ENCODE results near the gene BABAM2. TPM values are rescaled to one million over a fixed set of nuclear protein-coding genes. Genes with fewer than 3 reads are reported as not detected.
"Not testable (repeated sequence)": the region's sequence is repeated elsewhere in the genome, so short reads cannot be mapped to it uniquely, and the experiment has no call there.

BABAM2 gene
- total RNA-seq, 1 experiment from 2014 or later = 16.3 TPM

DNA sequence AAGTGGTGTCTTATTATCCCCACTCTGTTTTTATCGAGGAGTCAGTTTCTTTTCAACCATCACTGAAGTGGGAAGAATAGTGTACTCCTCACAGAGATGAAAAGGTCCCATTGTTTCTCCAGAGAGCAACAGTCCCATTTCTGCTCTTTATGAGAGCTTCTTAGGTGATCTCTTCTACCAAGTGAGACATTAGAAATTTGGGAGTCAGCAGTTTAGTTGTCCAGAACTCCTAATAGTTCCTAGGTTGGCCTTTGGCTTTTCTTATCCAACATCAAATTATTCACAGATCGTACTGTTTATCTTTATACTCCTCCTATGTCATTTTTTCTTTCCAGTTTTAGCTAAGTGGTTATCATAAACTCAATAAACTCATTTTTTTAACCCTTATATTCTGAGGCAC lies 213.1 kb downstream of the BABAM2 start:
- Histone ChIP-seq H4K20me1 (ENCODE audit: low read length) (no peaks in the 10 kb centered on the region), H3K4me2 (ENCODE audit: low read length) (no peak overlapping the region), H3K9ac (ENCODE audit: low read length) (no peak overlapping the region), H3K4me3 (ENCODE audit: low read length) (no peak overlapping the region), H3K36me3 (ENCODE audit: low read depth, low read length) (no peaks in the 10 kb centered on the region), H3F3A (ENCODE audit: low read length, unreplicated experiment) (no peaks in the 10 kb centered on the region), H3K27me3 (ENCODE audit: low read length) (no peaks in the 10 kb centered on the region), H3K27ac (ENCODE audit: low read length) (no peak overlapping the region), H3K9me2 (replicated peaks; ENCODE audit: low read length) (no peaks in the 10 kb centered on the region), H3K79me2 (ENCODE audit: low read length) (no peaks in the 10 kb centered on the region), H2AFZ (ENCODE audit: low read length) (no peak overlapping the region), H3K9me3 (ENCODE audit: low read length) (no peaks in the 10 kb centered on the region), H3K4me1 (ENCODE audit: insufficient read depth, low read length) (0 out of 2 replicates have a peak, but pooled peaks cover 5% of the 10 kb centered on the region)
- ChIA-PET CTCF (no interaction called here), POLR2A (ENCODE audit: unreplicated experiment) (no interaction called here)
- no TSS peak for BruUV-seq (replicated peaks)
- ATAC-seq (no peak), DNase-seq (no peak)
- TF ChIP-seq EZH2 (IDR thresholded peaks at IDR 0.05; ENCODE audit: low read length, unreplicated experiment) (no peak), EZH2phosphoT487 (IDR thresholded peaks at IDR 0.05; ENCODE audit: borderline replicate concordance, low read length) (no peak)
- TF ChIP-seq, protein P1, sequence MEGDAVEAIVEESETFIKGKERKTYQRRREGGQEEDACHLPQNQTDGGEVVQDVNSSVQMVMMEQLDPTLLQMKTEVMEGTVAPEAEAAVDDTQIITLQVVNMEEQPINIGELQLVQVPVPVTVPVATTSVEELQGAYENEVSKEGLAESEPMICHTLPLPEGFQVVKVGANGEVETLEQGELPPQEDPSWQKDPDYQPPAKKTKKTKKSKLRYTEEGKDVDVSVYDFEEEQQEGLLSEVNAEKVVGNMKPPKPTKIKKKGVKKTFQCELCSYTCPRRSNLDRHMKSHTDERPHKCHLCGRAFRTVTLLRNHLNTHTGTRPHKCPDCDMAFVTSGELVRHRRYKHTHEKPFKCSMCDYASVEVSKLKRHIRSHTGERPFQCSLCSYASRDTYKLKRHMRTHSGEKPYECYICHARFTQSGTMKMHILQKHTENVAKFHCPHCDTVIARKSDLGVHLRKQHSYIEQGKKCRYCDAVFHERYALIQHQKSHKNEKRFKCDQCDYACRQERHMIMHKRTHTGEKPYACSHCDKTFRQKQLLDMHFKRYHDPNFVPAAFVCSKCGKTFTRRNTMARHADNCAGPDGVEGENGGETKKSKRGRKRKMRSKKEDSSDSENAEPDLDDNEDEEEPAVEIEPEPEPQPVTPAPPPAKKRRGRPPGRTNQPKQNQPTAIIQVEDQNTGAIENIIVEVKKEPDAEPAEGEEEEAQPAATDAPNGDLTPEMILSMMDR (conservative IDR thresholded peaks at IDR 0.05; ENCODE audit: low read depth, low read length) = no peak
- intact Hi-C loops (cut with micrococcal nuclease) = no loop called here

DNA sequence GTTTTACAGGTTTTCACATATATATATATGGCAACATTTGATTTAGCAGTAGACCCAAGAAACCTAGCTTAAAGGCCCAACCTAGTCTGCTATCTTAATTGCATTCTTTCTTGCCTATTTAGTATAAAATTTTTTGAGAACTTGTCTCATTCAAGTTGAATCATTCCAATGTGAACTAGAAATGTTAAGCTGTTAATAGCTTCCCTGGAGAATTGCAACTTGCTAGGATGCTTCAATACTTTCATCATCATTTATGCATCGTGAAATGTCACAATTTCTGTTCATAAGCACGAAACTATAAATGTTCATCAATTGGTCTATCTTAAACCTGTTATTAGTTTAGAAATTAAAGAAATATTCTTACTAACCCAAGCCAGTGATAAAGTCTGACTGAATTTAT lies 217.6 kb downstream of the BABAM2 start:
- TF ChIP-seq EZH2phosphoT487 (IDR thresholded peaks at IDR 0.05; ENCODE audit: borderline replicate concordance, low read length) (no peak), EZH2 (IDR thresholded peaks at IDR 0.05; ENCODE audit: low read length, unreplicated experiment) (no peak)
- TF ChIP-seq, protein P1 (conservative IDR thresholded peaks at IDR 0.05; ENCODE audit: low read depth, low read length) = no peak
- Histone ChIP-seq H3K27ac (ENCODE audit: low read length) (no peak overlapping the region), H2AFZ (ENCODE audit: low read length) (no peak overlapping the region), H3K9me3 (ENCODE audit: low read length) (no peaks in the 10 kb centered on the region), H3K4me3 (ENCODE audit: low read length) (no peak overlapping the region), H3K4me2 (ENCODE audit: low read length) (no peak overlapping the region), H3K27me3 (ENCODE audit: low read length) (no peaks in the 10 kb centered on the region), H3K4me1 (ENCODE audit: insufficient read depth, low read length) (no peaks in the 10 kb centered on the region), H3K79me2 (ENCODE audit: low read length) (no peaks in the 10 kb centered on the region), H4K20me1 (ENCODE audit: low read length) (no peaks in the 10 kb centered on the region), H3K9ac (ENCODE audit: low read length) (no peak overlapping the region), H3K9me2 (replicated peaks; ENCODE audit: low read length) (no peaks in the 10 kb centered on the region), H3K36me3 (ENCODE audit: low read depth, low read length) (no peaks in the 10 kb centered on the region), H3F3A (ENCODE audit: low read length, unreplicated experiment) (no peaks in the 10 kb centered on the region)
- intact Hi-C loops (cut with micrococcal nuclease) = no loop called here
- DNase-seq (no peak), ATAC-seq (no peak)
- BruUV-seq (replicated peaks) = no TSS peak
- POLR2A ChIA-PET (ENCODE audit: unreplicated experiment) = interaction anchor here (0.6 kb wide), 1 partner anchor 268 kb away, joined by 12 read pairs; no protein-coding TSS in a partner anchor
- CTCF ChIA-PET = interaction anchor here (0.6 kb wide), 1 partner anchor 789 kb away, joined by 3 read pairs; no protein-coding TSS in a partner anchor

DNA sequence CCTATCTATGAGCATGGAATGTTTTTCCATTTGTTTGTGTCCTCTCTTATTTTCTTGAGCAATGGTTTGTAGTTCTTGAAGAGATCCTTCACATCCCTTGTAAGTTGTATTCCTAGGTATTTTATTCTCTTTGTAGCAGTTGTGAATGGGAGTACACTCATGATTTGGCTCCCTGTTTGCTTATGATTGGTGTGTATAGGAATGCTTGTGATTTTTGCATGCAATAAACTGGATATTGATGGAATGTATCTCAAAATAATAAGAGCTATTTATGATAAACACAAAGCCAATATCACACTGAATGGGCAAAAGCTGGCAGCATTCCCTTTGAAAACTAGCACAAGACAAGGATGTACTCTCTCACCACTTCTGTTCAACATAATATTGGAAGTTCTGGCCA lies 223.2 kb downstream of the BABAM2 start:
- H3K27ac ChIP-seq (ENCODE audit: low read length); H4K20me1 ChIP-seq (ENCODE audit: low read length); CTCF ChIA-PET; H3F3A ChIP-seq (ENCODE audit: low read length, unreplicated experiment); H2AFZ ChIP-seq (ENCODE audit: low read length); POLR2A ChIA-PET (ENCODE audit: unreplicated experiment); H3K36me3 ChIP-seq (ENCODE audit: low read depth, low read length); intact Hi-C loops (cut with micrococcal nuclease); ATAC-seq; H3K9me3 ChIP-seq (ENCODE audit: low read length); DNase-seq; BruUV-seq (replicated peaks); H3K9me2 ChIP-seq (replicated peaks; ENCODE audit: low read length); H3K4me1 ChIP-seq (ENCODE audit: insufficient read depth, low read length); H3K27me3 ChIP-seq (ENCODE audit: low read length); H3K9ac ChIP-seq (ENCODE audit: low read length); H3K4me3 ChIP-seq (ENCODE audit: low read length); H3K4me2 ChIP-seq (ENCODE audit: low read length); H3K79me2 ChIP-seq (ENCODE audit: low read length): not testable (repeated sequence)

Measured in PC-3 (cell line).